COR-L47 (cell line): ENCODE data around the gene PRPS1.
"Not testable (repeated sequence)": the region's sequence is repeated elsewhere in the genome, so short reads cannot be mapped to it uniquely, and the experiment has no call there.

ENCODE experiments used
- DNase-seq: peaks from one replicate; lab custom pipeline; 2025; lab: John Stamatoyannopoulos, UW

Gene PRPS1

GRCh38 chrX:107675365-107675654, 47.0 kb downstream of the PRPS1 start:
- no peak for DNase-seq

GRCh38 chrX:107675823-107676555, 47.7 kb downstream of the PRPS1 start:
- DNase-seq = no peak

GRCh38 chrX:107676559-107677378, 48.5 kb downstream of the PRPS1 start:
- no peak for DNase-seq

- no peak for DNase-seq
Observed at GRCh38 chrX:107677501-107677901, 49.2 kb downstream of the PRPS1 start.

- no peak for DNase-seq
Observed at GRCh38 chrX:107677909-107678308, 49.6 kb downstream of the PRPS1 start.

- DNase-seq = no peak
Observed at GRCh38 chrX:107678957-107679740, 50.8 kb downstream of the PRPS1 start.

GRCh38 chrX:107682256-107682655, 53.9 kb downstream of the PRPS1 start:
- DNase-seq = no peak

GRCh38 chrX:107683124-107683895, 55.0 kb downstream of the PRPS1 start:
- no peak for DNase-seq

- no peak for DNase-seq
Observed at GRCh38 chrX:107683931-107684330, 55.6 kb downstream of the PRPS1 start.

- no peak for DNase-seq
Observed at GRCh38 chrX:107684956-107685385, 56.7 kb downstream of the PRPS1 start.

- not testable (repeated sequence) for DNase-seq
Observed at GRCh38 chrX:107685586-107685985, 57.3 kb downstream of the PRPS1 start.

- DNase-seq = no peak
Observed at GRCh38 chrX:107686026-107686425, 57.7 kb downstream of the PRPS1 start.

- DNase-seq = no peak
Observed at GRCh38 chrX:107686792-107687191, 58.5 kb downstream of the PRPS1 start.

GRCh38 chrX:107687445-107687844, 59.1 kb downstream of the PRPS1 start:
- no peak for DNase-seq

GRCh38 chrX:107691024-107691448, 62.7 kb downstream of the PRPS1 start:
- no peak for DNase-seq

- no peak for DNase-seq
Observed at GRCh38 chrX:107699616-107700015, 71.3 kb downstream of the PRPS1 start.

GRCh38 chrX:107700317-107700774, 72.0 kb downstream of the PRPS1 start:
- DNase-seq = no peak
